KOPT-K1 (cell line): ENCODE results near the gene ADAM10.

Experiments used
- H3K27ac ChIP-seq: fragments of 200-600 bp; sonication (generic); 2 replicates; pipeline ENCODE4 v1.5.1; 2016; ENCODE audit warnings: antibody characterized with exemption, mild to moderate bottlenecking, low read depth, low read length; ENCODE audit not compliant: poor library complexity, severe bottlenecking
- H3K36me3 ChIP-seq: fragments of 200-600 bp; sonication (generic); 2 replicates; pipeline ENCODE4 v1.5.1; 2017; ENCODE audit warnings: antibody characterized with exemption, mild to moderate bottlenecking, low read length, moderate library complexity; ENCODE audit not compliant: insufficient read depth
- H3K9me3 ChIP-seq: fragments of 200-600 bp; sonication (generic); 2 replicates; pipeline ENCODE4 v1.5.1; 2017; ENCODE audit warnings: antibody characterized with exemption, low read length, mild to moderate bottlenecking; ENCODE audit not compliant: insufficient read depth, poor library complexity, severe bottlenecking

The ADAM10 gene

DNA sequence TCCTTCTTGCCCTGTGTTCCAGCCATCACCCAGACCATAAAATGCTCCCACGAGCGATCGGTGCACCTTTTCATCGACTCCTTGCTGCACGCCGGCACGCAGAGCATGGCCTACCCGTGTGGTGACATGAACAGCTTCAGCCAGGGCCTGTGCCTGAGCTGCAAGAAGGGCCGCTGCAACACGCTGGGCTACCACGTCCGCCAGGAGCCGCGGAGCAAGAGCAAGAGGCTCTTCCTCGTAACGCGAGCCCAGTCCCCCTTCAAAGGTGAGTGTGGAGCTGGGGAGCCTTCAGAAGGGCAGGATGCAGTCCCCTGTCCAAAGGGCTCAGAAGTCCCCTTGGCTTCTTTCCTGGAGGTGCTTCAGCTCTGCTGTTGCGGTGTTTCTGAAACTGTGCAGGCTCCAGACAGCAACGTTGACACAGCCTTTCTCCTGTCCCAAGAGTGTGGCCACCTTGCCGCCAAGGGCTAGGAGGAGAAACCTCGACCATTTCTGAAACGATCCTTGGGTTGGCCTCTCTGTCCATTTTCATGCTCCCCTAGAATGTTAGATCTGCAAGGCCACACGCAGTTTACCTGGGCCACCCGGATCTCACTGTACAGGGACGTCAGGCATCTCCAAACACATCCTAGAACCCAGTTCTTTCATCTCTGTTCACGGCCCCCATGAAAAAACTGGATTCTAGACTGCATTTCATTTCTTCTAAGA, 201.0 kb downstream of the ADAM10 start:
- Histone ChIP-seq H3K27ac (peak overlapping the region; percentile 95), H3K36me3 (no peaks in the 10 kb centered on the region), H3K9me3 (no peaks in the 10 kb centered on the region)

DNA sequence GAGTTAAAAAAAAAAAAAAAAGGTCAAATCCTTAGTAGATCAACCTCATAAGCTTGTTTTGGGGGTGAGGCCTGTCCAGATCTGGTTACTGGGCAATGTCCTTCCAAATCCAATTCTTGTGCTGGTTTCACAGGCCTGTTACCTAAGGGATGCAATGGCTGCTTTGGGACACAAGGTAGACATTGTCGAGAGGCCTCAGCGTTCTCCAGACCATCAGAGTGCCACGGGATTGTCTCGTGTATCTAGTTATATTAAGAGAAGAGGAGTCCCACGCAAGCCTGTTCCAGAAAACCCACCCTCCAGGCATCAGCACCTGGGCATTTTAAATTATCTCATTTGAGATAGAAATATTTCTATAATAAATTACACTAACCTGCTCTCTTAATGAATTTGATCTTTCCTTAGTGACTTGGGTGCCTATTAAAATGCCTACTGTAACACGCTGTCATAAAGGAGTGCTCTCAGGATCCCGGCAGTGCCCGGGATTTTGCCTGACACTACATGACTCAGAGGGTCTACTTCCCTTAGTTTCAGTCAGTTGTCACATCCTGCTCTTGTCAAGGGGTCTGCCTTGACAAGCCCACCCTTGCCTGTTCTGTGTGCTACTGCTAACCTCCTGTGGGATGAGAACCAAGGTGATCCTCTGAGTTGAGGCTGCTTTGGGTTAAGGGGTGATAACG, 201.7 kb downstream of the ADAM10 start:
- Histone ChIP-seq H3K9me3 (no peaks in the 10 kb centered on the region), H3K36me3 (no peaks in the 10 kb centered on the region), H3K27ac (peak overlapping the region; percentile 95)

DNA sequence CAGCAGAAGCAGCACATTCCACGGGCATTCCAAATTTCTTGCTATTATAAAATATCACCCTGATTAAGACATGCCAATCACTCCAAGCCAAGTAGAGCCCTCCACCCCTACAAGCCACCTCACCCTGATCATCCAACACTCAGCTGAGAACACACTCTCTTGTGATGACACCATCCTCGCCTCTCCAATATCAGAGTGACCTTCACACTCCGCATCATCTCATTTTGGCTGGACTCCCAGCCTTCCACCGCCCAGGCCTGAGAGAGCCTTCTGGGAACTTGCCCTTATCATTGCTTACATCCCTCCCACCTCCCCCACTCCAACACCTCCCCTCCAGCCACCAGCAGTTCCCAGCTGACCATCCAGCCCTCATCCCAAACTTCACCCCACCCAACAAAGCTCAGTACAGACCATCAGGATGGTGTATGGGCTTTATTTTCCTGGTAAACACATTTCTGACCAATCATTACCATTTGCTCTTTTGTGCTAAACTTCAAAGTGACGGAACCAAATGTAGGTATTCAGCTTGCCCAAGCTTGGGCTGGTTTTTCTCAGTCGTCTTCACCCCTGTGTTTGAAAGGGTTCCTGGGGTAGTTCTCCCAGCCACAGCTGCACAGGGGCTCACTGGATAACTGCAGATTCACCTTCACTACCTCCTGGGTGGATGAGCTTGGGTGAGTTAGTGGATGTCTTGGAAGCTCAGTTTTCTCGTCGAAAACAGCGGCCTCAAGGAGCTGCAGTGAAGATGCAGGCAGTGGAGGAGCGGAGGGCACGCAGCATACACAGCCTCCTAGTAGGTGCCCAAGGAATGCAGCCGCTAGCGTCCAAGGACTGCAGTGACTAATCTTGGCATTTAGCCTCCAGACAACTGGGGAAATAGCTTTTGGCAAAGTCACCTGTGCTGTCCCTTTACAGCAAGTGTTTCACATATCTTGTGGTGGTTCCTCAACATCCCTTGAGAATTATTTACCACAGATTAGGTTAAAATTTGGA, 202.6 kb downstream of the ADAM10 start:
- Histone ChIP-seq H3K36me3 (no peaks in the 10 kb centered on the region), H3K27ac (peak overlapping the region; percentile 95), H3K9me3 (no peaks in the 10 kb centered on the region)

DNA sequence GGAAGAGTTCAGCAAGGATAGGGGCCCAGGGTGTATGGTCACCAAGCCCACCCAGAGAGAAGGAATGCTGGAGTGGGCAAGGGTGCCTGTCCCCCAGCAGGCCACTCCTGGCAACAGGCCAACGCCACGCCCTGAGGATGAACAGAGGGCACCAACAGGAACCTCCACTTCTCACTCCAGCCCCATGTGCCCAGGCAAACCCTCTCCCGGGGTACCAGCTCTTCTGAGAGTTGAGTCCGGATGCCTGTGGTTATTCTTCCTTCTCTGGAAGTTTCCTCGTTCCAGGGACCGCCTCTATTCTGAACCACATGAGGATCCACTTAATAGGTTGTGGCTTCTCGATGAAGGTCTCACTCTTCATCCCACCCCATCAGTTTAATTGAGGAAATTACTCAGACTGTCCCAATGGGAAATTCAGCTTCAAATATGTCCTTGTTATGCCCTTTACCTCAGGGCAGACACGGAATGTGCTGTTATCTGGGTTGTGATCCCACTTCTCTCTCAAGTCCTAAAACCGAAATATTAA, 203.4 kb downstream of the ADAM10 start:
- Histone ChIP-seq H3K9me3 (no peaks in the 10 kb centered on the region), H3K27ac (peak overlapping the region; percentile 95), H3K36me3 (no peaks in the 10 kb centered on the region)

DNA sequence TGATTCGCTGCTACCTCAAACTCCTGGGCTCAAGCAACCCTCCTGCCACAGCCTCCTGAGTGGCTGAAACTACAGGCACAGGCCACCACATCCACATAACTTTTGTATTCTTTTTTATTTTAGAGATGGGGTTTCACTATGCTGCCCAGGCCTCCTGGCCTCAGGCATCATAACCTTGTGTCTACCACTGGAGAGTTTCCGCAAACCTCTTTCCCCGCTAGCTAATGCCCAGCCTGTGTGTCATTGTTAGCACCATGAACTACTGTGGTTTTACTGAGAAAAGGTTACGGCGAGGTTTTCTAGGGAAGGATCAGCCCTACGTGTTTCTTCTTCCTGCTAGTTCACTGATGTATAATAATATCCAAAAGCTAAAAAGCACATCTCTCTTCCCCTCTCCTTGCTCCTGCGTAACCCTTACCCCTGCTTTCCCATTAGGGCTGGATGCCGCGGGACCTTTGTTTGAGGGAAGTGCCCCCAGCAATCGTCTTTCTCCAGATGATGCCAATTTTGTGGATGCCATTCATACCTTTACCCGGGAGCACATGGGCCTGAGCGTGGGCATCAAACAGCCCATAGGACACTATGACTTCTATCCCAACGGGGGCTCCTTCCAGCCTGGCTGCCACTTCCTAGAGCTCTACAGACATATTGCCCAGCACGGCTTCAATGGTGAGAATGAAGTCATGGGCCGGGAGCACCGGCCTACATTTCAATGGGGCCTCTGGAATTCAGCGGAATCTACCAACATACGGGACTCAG, 204.0 kb downstream of the ADAM10 start:
- peak overlapping the region; percentile 95 for H3K27ac ChIP-seq
- H3K9me3 ChIP-seq, result no peaks in the 10 kb centered on the region
- no peaks in the 10 kb centered on the region for H3K36me3 ChIP-seq

DNA sequence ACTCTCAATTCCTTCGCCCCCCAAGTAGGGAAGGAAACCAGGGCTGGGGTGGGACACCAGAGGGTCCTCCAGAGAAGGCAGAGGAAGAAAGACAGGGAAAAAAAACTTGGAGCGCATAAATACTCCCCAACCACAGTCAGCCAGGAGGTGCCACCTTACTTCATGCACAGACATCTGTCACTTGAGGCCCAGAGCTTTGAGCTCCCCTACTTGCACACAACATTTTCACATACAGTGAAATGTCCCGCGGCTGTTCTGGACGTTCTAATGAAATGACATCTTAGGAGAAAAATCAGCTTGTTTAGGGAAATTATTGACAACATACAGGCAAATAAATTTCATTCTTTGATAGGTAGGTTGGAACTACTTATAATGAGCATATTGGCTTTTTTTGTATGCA, 204.8 kb downstream of the ADAM10 start:
- H3K36me3 ChIP-seq, result no peaks in the 10 kb centered on the region
- H3K9me3 ChIP-seq, result no peaks in the 10 kb centered on the region
- peak overlapping the region; percentile 95 for H3K27ac ChIP-seq

DNA sequence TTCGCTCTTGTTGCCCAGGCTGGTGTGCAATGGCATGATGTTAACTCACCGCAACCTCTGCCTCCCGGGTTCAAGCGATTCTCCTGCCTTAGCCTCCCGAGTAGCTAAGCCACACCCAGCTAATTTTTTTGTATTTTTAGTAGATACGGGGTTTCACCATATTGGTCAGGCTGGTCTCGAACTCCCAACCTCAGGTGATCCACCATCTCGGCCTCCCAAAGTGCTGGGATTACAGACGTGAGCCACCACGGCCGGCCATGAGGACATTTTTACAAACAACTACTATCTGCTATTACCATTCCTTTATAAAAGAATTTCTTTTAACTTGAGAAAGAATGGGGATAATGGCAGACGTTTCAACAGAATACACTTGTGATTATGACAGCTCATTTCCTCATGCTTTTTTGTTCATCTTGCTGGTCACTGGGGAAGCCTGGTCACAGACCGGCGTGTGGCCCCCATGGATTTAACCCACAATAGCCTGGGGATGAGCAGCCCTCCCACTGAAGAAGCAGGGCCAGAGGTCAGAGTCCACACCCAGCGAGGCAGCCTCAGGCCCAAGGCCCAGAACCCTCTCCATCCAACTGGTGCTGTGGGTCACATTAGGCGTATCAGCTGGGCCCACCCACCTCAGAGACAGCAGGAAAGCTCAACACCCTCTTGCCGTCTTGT, 205.7 kb downstream of the ADAM10 start:
- Histone ChIP-seq H3K27ac (peak overlapping the region; percentile 95), H3K9me3 (no peaks in the 10 kb centered on the region), H3K36me3 (no peaks in the 10 kb centered on the region)

DNA sequence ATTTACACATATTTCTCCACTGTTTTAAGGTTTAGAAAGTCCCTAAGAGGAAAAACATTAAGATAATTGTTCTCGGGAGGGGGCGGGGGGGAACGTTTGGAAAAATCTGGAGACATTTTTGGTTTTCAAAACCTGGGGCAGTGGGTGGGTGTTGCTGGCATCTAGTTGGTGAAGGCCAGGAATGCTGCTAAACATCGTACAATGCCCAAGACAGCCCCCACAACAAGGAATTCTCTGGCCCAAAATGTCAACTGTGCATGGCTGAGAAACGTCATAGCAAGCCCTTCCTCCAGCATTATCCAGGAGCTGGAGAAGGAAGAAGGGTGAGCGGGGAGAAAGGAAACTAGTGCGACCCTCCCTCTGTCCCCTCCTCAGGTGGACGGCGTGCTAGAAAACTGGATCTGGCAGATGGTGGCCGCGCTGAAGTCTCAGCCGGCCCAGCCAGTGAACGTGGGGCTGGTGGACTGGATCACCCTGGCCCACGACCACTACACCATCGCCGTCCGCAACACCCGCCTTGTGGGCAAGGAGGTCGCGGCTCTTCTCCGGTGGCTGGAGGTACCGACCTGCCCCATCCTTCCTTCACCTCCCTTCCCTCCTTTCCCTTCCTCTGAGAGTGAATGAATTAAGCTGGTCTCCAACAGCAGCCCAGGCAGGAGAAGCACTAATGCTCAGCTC, 208.0 kb downstream of the ADAM10 start:
- H3K27ac ChIP-seq, result no peak overlapping the region
- H3K9me3 ChIP-seq, result no peaks in the 10 kb centered on the region
- no peaks in the 10 kb centered on the region for H3K36me3 ChIP-seq

DNA sequence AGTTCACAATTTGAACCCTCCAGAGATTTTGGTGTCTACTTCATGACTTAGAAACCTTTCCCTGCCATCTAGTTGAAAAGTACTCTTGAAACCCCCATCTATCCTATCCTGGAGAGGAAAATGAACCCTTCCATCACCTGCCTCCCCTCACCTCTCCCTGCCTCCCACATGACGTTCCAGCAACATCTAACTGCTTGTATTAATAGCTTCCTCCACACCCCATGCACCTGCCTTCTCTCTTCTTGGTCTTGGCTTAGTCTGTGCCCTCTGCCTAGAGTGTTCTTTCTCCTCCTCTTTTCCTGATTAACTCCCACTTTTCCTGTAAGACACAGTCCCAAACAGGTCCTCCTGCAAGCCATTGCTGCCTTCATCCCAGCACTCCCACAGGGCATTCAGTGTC, 210.0 kb downstream of the ADAM10 start:
- Histone ChIP-seq H3K36me3 (no peaks in the 10 kb centered on the region), H3K9me3 (no peaks in the 10 kb centered on the region)

DNA sequence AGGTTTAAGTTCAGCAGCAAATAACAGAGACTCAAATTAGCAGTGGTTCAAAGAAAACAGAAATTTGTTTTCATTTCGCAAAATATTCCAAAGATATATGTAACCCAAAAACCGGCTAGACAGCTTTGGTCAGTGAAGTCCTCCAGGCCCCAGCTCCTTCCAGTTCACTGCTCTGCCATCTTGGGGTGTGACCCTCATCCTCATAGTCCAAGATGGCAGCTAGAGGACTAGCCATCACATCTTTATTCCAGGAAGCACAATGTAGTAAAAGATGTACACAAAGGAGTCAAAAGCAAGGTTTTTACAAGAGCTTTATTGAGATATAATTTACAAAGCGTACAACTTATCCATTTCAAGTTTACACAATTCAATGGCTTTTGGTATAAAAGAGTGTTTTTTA, 210.6 kb downstream of the ADAM10 start:
- no peaks in the 10 kb centered on the region for H3K9me3 ChIP-seq
- no peak overlapping the region for H3K27ac ChIP-seq
- no peaks in the 10 kb centered on the region for H3K36me3 ChIP-seq

More for the DNA sequence above, 210.0 kb downstream of the ADAM10 start:
- H3K27ac ChIP-seq, result no peak overlapping the region
